Cerebellar nuclear complex (tissue), 1 donor: Measurements from ENCODE around the gene FARP1.
"Not testable (repeated sequence)": the region's sequence is repeated elsewhere in the genome, so short reads cannot be mapped to it uniquely, and the experiment has no call there.

ENCODE experiments used
- DNase-seq, 2 experiments: peaks; one replicate each; lab custom pipeline; 2025; lab: John Stamatoyannopoulos, UW

Gene FARP1

DNA sequence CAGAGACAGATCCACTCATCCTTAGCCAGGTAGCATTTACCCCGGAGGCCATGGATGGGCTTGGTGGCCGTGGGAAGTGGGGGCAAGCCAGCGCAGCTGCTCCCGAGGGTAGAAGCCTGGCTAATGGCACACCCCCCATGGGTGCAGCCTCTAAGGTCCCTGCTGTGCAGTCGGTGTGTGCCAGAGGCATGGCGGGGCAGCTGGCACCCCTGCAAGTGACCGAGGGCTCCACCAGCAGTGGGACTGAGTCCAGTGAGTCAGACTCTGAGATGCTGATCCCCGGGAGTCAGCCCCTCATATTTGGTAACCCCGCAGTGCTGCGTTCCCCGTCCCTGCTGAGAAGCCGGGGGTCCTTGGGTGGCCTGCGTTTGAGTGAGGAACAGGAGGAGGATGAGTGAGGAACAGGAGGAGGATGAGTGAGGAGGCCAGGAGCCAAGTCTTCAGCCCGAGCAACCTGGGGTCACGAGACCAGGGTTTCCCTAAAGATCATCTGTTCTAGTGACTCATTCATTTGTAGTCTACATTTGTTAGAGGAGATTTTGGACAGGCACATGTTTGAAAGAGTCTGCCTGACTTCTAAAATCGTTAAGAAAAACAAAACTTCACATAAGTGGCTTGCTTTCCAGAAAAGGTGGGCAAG lies 253.3 kb downstream of the FARP1 start:
- no peak for DNase-seq

DNA sequence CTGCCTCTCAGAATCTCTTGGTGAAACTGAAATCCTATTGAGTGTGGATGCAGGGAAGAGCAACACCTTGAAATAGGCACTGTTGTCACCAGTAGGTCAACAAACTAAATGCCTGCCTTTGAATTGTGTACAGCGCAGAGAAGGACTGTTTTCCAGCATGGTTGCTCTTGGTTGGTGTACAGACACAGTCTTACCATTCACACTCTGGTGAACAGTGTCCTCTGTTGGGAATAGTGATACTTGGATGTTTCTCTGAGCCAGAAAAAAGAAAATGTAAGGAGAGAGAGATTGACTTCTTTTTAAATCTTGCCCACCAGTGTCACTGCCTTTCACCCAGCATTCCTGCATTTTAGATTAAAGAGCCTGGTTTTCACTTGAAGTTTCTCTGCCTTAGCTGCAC lies 254.3 kb downstream of the FARP1 start:
- DNase-seq: no peak

DNA sequence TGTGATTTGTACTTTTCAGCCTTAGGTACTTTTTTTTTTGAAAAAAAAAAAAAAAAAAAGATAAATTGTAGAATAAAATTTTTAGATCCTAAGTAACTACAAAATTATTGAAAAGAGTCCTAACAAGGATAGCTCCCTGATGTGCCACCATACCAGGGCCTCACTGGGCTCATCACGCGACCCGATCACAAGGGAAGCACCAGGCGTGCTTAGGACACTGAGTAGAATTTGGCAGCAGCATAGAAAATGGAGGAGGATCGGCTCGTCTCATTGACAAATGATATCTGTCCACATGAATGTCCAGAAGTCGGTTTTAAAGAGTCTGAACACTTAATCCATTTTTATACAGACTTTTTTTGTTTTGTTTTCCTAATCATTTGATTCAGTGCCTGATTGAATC lies 255.0 kb downstream of the FARP1 start:
- DNase-seq: no peak

GRCh38 chr13:98398581-98398980 lies 255.7 kb downstream of the FARP1 start:
- DNase-seq: no peak

DNA sequence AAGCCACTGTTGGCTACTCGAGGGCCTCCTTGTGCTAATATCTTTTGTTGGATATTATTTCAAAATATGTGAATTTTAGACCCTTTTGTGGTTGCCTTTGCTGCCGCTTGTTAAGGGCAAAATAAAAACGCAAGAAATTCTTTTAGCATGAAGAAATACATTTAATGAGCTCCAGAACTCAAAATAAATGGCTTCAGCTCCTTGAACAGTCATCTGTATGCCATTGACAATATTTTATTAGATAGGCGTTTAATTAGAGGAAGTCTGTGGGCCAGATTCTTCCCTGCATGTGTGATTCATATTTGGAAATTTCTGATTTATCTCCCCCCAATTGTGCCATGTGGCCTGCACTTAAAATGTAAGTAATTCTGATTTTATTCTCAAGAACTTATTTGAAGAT lies 256.9 kb downstream of the FARP1 start:
- DNase-seq: no peak

DNA sequence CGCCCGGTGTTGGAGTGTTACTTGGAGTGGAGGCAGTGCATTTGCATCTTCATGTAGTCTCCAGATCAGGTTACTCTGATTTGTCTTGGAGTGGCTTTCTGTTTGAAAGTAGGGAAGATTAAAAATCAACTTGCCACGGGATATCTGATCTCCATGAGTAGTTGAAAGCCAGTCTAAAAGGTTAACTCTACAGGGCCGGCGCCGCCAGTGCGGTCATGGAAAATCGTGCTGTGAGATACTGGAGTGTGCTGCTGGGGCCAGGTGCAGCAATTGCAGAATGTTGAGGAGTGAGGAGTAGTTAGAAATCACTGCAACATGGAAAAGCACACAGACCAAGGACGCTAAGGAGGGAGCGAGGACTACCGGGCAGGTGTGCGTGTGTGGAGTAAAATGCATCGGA lies 259.0 kb downstream of the FARP1 start:
- no peak for DNase-seq

GRCh38 chr13:98403076-98403475 lies 260.2 kb downstream of the FARP1 start:
- no peak for DNase-seq

- peak in 1 of 2 experiments; percentile 36 for DNase-seq
Observed at GRCh38 chr13:98405107-98405571, 262.2 kb downstream of the FARP1 start.

DNA sequence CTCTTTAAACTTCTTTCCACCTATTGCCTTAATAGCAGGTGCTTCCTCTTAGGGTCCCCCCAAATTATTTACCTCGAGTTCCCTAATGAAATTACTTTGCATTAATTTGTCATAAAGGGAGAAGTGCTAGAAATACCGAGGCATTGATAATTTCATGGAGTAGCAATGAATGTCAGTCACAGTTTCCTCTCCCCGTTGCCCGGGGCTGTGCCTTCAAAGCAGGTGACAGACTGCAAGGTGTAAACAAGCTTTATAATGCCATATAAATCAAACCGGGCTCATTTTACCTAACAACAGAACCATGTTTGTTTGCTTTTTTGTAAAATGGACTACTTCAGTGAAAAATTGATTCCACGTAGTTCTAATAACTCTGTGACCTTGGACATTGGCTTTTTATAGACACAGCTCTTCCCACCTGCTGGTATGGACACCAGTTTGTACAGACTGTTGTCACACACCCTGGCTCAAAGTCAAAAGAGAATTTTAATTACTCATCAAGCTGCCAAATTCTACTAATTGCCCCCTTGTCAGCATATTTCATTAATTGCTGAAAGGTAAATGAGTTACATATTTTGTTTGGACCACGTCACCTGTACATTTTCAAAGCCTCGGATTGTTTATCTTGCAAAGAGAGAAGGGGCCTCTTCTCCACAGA lies 262.9 kb downstream of the FARP1 start:
- no peak for DNase-seq

GRCh38 chr13:98406427-98406826 lies 263.5 kb downstream of the FARP1 start:
- DNase-seq: no peak

GRCh38 chr13:98406971-98407370 lies 264.1 kb downstream of the FARP1 start:
- DNase-seq: no peak

DNA sequence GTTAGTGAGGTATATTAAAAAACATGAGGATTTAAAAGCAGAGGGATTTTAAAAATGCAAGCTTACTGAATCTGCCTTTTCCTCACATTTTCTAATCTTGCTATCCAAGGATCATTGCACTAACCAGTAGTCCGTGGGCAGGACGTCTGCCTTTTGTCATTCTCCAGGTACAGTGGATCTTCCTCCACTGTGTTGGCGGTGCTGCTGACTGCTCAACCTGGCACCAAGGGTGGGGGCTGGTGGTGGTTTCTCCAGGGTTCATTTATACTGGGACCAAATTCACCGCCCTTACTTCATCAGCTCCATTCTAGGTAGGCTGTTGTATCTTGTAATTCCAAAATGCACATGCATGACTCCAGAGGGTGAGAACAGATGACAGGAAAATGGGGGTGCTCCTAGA lies 264.7 kb downstream of the FARP1 start:
- no peak for DNase-seq

GRCh38 chr13:98409281-98409680 lies 266.4 kb downstream of the FARP1 start:
- no peak for DNase-seq

DNA sequence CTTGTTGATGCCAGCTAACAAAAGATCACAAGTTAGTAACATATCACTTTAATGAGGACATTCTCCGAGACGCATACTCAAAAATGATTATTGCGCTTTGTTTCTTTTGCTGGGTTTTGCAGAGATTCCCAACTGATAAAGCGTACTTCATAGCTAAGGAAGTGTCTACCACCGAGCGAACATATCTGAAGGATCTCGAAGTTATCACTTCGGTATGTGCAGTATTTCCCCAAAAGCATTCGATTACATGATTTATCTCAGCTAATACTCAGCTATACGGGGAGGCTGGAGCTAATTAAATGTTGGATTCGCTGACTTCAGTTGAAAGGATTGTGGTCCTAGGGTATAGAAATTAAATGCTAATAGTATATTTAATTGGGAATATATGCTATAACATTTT lies 267.7 kb downstream of the FARP1 start:
- DNase-seq: no peak

- no peak for DNase-seq
Observed at GRCh38 chr13:98411013-98411412, 268.1 kb downstream of the FARP1 start.

- no peak for DNase-seq
Observed at GRCh38 chr13:98411617-98412265, 268.8 kb downstream of the FARP1 start.

DNA sequence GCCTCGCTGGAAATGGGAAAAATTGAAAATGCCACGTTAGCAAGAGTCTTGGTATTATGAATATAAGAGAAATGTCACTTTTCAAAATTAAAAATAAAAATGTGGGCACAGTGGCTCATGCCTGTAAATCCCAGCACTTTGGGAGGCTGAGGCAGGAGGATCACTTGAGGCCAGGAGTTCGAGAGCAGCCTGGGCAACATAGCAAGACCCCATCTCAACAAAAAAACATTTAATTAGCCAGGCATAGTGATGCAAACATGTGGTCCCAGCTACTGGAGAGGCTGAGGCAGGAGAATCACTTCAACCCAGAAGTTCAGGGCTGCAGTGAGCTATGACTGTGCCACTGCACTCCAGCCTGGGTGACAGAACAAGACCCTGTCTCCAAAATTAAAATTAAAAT lies 270.4 kb downstream of the FARP1 start:
- DNase-seq: not testable (repeated sequence)

DNA sequence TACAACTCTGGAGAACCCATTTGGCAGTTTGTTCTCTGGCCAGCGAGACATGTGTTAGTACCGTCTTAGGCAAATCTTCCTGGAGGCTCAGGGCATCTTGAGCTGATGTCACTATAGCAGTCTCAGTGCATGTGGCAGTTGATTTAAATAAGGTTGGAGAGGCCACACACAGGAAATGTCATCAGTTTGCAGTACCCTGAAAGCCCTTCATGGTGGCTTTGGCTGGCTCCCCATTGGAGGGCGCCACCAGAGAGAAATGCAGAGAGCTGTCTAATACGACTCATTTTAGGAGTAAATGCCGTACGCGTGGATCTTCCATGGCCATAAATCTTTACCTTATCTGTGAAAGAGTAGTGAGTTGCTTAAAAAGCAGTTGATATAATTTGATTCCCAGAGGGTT lies 270.9 kb downstream of the FARP1 start:
- DNase-seq: no peak

GRCh38 chr13:98415326-98416070 lies 272.6 kb downstream of the FARP1 start:
- no peak for DNase-seq

- no peak for DNase-seq
Observed at GRCh38 chr13:98416408-98416807, 273.5 kb downstream of the FARP1 start.

DNA sequence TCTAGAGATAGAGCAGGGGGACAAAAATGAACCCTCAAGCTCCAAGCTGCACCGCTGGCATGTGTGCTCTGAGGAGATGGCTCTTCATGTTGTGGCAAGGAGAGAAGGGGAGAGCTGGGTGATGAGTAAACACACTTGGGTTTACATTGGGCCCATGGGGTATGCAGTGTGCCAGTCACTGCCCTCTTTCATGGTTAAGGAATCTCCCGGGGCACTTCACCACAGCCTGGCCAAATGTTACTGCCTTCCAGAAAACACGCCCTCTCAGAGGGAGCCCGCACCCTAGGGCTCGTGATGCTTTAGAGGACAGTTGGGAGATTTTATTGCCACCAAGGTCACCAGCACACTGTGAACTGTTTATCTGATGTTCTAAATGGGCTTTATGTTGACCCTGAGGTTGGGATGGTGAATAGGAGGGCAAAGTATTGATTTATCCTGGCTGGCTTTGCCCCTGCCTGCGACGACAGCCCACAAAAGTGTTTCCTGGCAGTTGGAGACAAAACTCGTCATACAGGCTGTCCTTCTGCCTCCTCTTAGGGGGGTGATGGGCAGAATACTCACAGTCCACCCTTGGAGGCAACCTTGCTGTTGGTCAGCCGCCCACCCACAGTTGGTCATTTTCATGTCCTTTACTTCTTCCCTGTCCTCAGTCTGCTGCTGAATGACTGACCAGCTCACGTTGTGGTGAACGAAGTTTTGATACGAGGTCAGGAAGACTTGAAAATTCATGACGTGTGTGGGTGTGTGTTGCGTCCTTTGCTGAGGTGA lies 277.1 kb downstream of the FARP1 start:
- no peak for DNase-seq
